OCI-LY7 (cell line): ENCODE data around the gene KANK2. TPM values are rescaled to one million over a fixed set of nuclear protein-coding genes. Genes with fewer than 3 reads are reported as not detected.
"Not testable (repeated sequence)": the region's sequence is repeated elsewhere in the genome, so short reads cannot be mapped to it uniquely, and the experiment has no call there.

Experiments used
- BruUV-seq: library from RNA; stranded (reverse); fragments of 400-500 nt; replicated peaks from 2 replicates; lab custom pipeline; 2021; lab: Mats Ljungman, UMichigan
- CTCF ChIA-PET: fragments of 300-600 bp; sonication (Branson Sonifier 250); formaldehyde crosslinking; loops from one replicate; lab custom pipeline; 2022; ENCODE audit warnings: antibody characterized with exemption; ENCODE audit not compliant: unreplicated experiment; lab: Charles Lee
- POLR2A ChIA-PET: fragments of 300-600 bp; sonication (Branson Sonifier 250); formaldehyde crosslinking; loops from one replicate; lab custom pipeline; 2022; ENCODE audit warnings: antibody characterized with exemption; lab: Charles Lee
- DNase-seq: peaks from one replicate; pipeline ENCODE4 v3.0.0-alpha.2; 2015; ENCODE audit warnings: low spot score
- H2AFZ ChIP-seq: fragments of 200-600 bp; sonication (generic), shearing (Covaris generic); 2 replicates; pipeline ENCODE4 v1.6.1; 2014; ENCODE audit warnings: mild to moderate bottlenecking, antibody characterized with exemption, low read length, moderate library complexity
- H3K27ac ChIP-seq: fragments of 200-600 bp; sonication (generic); 2 replicates; pipeline ENCODE4 v1.5.1; 2014; ENCODE audit warnings: mixed run types, low read depth, mild to moderate bottlenecking, moderate library complexity, low read length, inconsistent platforms; ENCODE audit not compliant: poor library complexity, severe bottlenecking
- H3K36me3 ChIP-seq: fragments of 200-600 bp; sonication (generic); 2 replicates; pipeline ENCODE4 v1.6.1; 2014; ENCODE audit warnings: mild to moderate bottlenecking, antibody characterized with exemption, low read length, moderate library complexity, mixed read lengths; ENCODE audit not compliant: insufficient read depth
- H3K4me1 ChIP-seq: fragments of 200-600 bp; sonication (generic); 2 replicates; pipeline ENCODE4 v1.5.1; 2014; ENCODE audit warnings: mild to moderate bottlenecking, low read length; ENCODE audit not compliant: insufficient read depth, poor library complexity, severe bottlenecking
- H3K4me2 ChIP-seq: fragments of 200-600 bp; sonication (generic); 2 replicates; pipeline ENCODE4 v1.6.1; 2014; ENCODE audit warnings: mild to moderate bottlenecking, low read length
- H3K4me3 ChIP-seq: fragments of 200-600 bp; sonication (generic); 2 replicates; pipeline ENCODE4 v1.5.1; 2014; ENCODE audit warnings: mild to moderate bottlenecking, low read depth, low read length; ENCODE audit not compliant: poor library complexity, severe bottlenecking
- H3K79me2 ChIP-seq: fragments of 200-600 bp; sonication (generic); 2 replicates; pipeline ENCODE4 v1.6.1; 2016; ENCODE audit warnings: low read depth, mild to moderate bottlenecking, low read length, moderate library complexity, mixed read lengths; ENCODE audit not compliant: insufficient read depth
- H3K9me2 ChIP-seq: fragments of 200-600 bp; sonication (generic); 2 replicates; pipeline ENCODE4 v1.6.1; 2016; ENCODE audit warnings: mild to moderate bottlenecking, low read length, mixed read lengths; ENCODE audit not compliant: insufficient read depth
- H3K9me3 ChIP-seq: fragments of 200-600 bp; sonication (generic); 2 replicates; pipeline ENCODE4 v1.6.1; 2014; ENCODE audit warnings: mild to moderate bottlenecking, mixed run types, low read length, mixed read lengths
- H4K20me1 ChIP-seq: fragments of 200-600 bp; sonication (generic); 2 replicates; pipeline ENCODE4 v1.6.1; 2014; ENCODE audit warnings: mild to moderate bottlenecking, antibody characterized with exemption, low read length, moderate library complexity, mixed read lengths; ENCODE audit not compliant: insufficient read depth
- CTCF ChIP-seq: fragments of 200-600 bp; sonication (generic); conservative IDR thresholded peaks from 2 replicates; pipeline ENCODE4 v1.5.1; 2014; ENCODE audit warnings: mild to moderate bottlenecking, antibody characterized with exemption, low read length, moderate library complexity, mixed read lengths
- EZH2phosphoT487 ChIP-seq: fragments of 200-600 bp; sonication (generic); IDR thresholded peaks from 2 replicates; pipeline ENCODE4 v1.6.1; 2018; ENCODE audit warnings: low read depth, borderline replicate concordance, mild to moderate bottlenecking, mixed run types, antibody characterized with exemption, low read length, moderate library complexity, mixed read lengths
- intact Hi-C: fragments of 100-400 bp; cut with micrococcal nuclease; formaldehyde crosslinking; loops from one replicate; pipeline ENCODE4 v1.10.0; 2022; ENCODE audit not compliant: unreplicated experiment
- total RNA-seq, 2 experiments: library from RNA; depleted of rRNA in 1 of 2; stranded (reverse); fragments of >200 nt in 1 of 2; shearing (Covaris generic) in 1 of 2; gene quantifications; 2 replicates each; pipeline ENCODE4 v1.2.3, GENCODE V29; 2014 to 2022

KANK2 gene
- total RNA-seq, 2 experiments from 2014 or later = 174 to 186 TPM

- POLR2A ChIA-PET = interaction anchor here (1.5 kb wide), 1 partner anchor 10 kb away, joined by 5 read pairs; no protein-coding TSS in a partner anchor
- Histone ChIP-seq H3K4me3 (peak overlapping the region; percentile 46), H3K9me3 (no peaks in the 10 kb centered on the region; the same call in 1 of the 2 replicates), H3K9me2 (no peaks in the 10 kb centered on the region), H3K4me1 (peaks cover 33% of the 10 kb centered on the region), H3K4me2 (peak overlapping the region; percentile 51), H3K27ac (peak overlapping the region; percentile 50), H2AFZ (no peak overlapping the region), H4K20me1 (no peaks in the 10 kb centered on the region), H3K79me2 (peaks cover 25% of the 10 kb centered on the region; the same call in 1 of the 2 replicates), H3K36me3 (peaks cover 74% of the 10 kb centered on the region)
- TSS peak; percentile 34 for BruUV-seq
- DNase-seq = no peak
- no peak for TF ChIP-seq EZH2phosphoT487
- no peak for TF ChIP-seq CTCF
- CTCF ChIA-PET = no interaction called here
- intact Hi-C loops = no loop called here
Measured at GRCh38 chr19:11180346-11180745, 17.0 kb downstream of the KANK2 start.

GRCh38 chr19:11179716-11180297 is 17.5 kb downstream of the KANK2 start:
- peak overlapping the region; percentile 50 for H3K27ac ChIP-seq
- no peak overlapping the region for H2AFZ ChIP-seq
- H3K79me2 ChIP-seq = peaks cover 25% of the 10 kb centered on the region; the same call in 1 of the 2 replicates
- H3K4me1 ChIP-seq = peaks cover 28% of the 10 kb centered on the region
- TF ChIP-seq EZH2phosphoT487 (no peak), CTCF (no peak)
- no peaks in the 10 kb centered on the region for H3K9me2 ChIP-seq
- H4K20me1 ChIP-seq = no peaks in the 10 kb centered on the region
- intact Hi-C loops = no loop called here
- DNase-seq = peak; percentile 54
- H3K36me3 ChIP-seq = peaks cover 72% of the 10 kb centered on the region
- peak overlapping the region; percentile 46 for H3K4me3 ChIP-seq
- H3K4me2 ChIP-seq = peak overlapping the region; percentile 51
- no TSS peak for BruUV-seq
- POLR2A ChIA-PET = interaction anchor here (1.5 kb wide), 1 partner anchor 10 kb away, joined by 5 read pairs; no protein-coding TSS in a partner anchor
- H3K9me3 ChIP-seq = no peaks in the 10 kb centered on the region; the same call in 1 of the 2 replicates
- CTCF ChIA-PET = no interaction called here

- POLR2A ChIA-PET = interaction anchor here (0.6 kb wide), 1 partner anchor 561 kb away, joined by 3 read pairs; no protein-coding TSS in a partner anchor
- not testable (repeated sequence) for BruUV-seq
Measured at GRCh38 chr19:11179145-11179465, 18.2 kb downstream of the KANK2 start.

More at GRCh38 chr19:11179145-11179465, 18.2 kb downstream of the KANK2 start:
- H3K4me1 ChIP-seq = peaks cover 28% of the 10 kb centered on the region
- H4K20me1 ChIP-seq, DNase-seq, intact Hi-C loops, H3K9me2 ChIP-seq, CTCF ChIA-PET, H3K9me3 ChIP-seq, H3K4me3 ChIP-seq, H2AFZ ChIP-seq: not testable (repeated sequence)
- peaks cover 25% of the 10 kb centered on the region; the same call in 1 of the 2 replicates for H3K79me2 ChIP-seq
- H3K4me2 ChIP-seq = peak overlapping the region; percentile 51; the same call in 1 of the 2 replicates
- peaks cover 76% of the 10 kb centered on the region for H3K36me3 ChIP-seq
- peak overlapping the region; percentile 50 for H3K27ac ChIP-seq
